ENCODE data around the gene INO80E. TPM values are rescaled to one million over a fixed set of nuclear protein-coding genes. Genes with fewer than 3 reads are reported as not detected.
A peak's percentile ranks its signal among the peaks of the same experiment; 100 is the strongest.

INO80E gene
- total RNA-seq, 1 donor from 2014 or later = 32.4 TPM

DNA sequence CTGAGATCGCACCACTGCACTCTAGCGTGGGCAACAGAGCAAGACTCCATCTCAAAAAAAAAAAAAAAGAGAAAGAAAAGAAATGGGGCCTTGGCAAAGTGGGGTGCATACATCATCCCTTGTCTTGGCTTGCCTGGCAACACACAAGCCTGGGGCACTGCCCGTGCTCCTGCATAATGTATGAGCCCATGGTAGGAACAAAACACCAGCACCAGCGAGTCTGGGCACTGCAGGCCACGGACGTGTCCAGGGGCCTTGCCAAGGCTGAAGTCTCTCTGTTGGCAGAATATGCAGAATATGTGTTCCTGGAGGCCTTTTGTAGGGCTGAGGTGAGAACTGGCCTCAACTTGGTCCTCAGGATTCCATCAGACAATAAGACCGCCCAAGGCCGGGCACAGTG lies 53.8 kb downstream of the INO80E start:
- no peak for ATAC-seq
- no peak for DNase-seq (ENCODE audit: missing footprints)
- intact Hi-C loops (cut with DNase I) = no loop called here

DNA sequence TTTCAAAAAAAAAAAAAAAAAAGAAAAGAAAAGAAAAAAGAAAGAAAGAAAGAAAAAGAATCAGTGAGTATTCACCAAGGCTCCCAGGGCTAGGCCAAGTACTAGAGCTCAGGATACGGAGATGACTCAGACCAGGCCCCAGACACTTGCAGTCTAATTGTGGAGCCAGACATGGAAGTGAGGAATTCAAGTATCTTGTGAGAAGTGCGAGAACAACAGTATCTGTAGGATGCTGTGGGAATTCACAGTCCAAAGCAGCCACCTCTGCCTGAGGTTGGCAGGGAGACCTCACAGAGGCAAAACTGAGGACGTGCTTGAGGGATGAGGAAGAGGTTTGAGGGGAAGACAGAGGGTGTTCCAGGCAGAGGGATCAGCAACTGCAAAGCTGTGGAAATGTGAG lies 55.5 kb downstream of the INO80E start:
- intact Hi-C loops (cut with DNase I) = no loop called here
- DNase-seq (ENCODE audit: missing footprints) (no peak), ATAC-seq (no peak)

DNA sequence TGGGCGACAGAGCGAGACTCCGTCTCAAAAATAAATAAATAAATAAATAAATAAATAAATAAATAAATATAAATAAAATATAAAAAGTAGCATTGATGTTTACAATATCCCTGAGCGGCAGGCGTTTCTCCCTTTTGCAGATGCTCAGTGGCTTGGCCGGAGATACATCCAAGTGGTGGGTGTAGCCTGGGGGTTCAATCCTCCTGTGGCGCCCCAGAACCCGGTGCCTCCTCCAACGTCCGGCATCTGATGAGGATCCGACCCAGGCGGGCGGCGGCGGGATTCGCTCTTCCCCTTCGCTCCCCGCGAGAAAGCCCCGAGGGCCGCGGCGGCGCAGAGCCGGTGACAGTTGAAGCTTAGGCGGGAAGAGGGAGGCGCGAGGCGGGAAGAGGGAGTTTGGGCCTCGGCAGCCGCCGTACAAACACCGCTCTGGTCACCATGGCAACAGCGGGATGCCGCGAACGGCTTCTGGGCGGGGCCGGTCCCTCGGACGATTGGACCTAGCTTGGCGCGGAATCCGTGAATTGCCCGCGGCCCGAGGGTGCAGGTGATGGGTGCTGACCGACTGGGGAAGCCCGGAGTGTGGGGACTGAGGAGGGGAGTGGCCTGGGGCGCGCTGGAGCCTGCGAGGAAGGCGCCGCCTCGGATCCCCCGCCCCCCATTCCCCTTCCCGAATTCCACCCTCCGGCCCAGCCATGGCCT lies 56.8 kb downstream of the INO80E start:
- DNase-seq (ENCODE audit: missing footprints) (peak; percentile 96), ATAC-seq (peak; percentile 95)
- intact Hi-C loops (cut with DNase I) = no loop called here

DNA sequence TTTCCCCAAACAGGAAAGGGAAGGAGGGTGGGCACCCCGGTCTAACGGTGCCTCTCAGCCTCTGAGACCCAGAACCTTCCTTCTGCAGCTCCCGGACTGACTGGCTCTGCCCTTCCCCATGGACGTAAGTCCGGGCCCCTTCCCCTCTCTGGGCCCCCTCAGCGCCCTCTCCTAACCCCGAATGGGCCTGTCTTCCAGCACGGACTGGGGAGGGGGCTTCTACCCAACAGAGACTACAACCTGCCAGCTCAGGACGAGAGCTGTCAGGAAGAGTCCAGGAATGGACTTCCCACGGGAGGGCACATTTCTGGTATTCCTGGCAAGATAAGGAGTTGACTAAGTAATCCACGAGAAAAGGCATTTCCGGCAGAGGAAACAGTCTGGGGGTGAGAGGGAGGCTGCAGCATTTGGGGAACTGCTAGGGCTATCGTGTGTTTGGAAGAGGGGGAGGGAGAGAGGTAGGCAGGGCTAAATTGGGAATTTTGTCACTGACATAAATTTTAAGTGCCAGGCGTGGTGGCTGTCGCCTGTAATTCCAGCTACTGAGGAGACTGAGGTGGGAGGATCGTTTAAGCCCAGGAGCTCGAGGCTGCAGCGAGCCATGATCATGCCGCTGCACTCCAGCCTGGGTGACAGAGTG lies 57.5 kb downstream of the INO80E start:
- intact Hi-C loops (cut with DNase I) = no loop called here
- DNase-seq (ENCODE audit: missing footprints) (no peak), ATAC-seq (peak; percentile 23)

DNA sequence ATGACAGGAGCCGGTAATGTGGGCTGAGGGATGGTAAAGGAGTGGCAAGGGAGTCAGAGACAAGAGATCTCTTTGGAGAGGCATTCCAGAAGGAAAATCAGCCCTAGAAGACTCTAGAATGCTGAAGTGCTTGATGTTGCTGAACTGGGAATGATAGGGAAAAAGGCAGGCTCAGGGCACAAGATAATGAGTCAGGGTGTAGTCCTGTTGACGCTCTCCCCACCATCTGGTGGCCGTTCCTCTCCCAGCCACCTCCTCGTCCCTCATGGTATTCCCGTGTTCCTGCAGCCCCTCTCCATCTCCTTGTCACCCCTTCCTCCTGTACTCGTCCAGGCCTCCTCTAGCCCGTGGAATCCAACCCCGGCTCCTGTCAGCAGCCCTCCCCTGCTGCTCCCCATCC lies 58.4 kb downstream of the INO80E start:
- intact Hi-C loops (cut with DNase I) = no loop called here
- DNase-seq (ENCODE audit: missing footprints) = no peak
- no peak for ATAC-seq

DNA sequence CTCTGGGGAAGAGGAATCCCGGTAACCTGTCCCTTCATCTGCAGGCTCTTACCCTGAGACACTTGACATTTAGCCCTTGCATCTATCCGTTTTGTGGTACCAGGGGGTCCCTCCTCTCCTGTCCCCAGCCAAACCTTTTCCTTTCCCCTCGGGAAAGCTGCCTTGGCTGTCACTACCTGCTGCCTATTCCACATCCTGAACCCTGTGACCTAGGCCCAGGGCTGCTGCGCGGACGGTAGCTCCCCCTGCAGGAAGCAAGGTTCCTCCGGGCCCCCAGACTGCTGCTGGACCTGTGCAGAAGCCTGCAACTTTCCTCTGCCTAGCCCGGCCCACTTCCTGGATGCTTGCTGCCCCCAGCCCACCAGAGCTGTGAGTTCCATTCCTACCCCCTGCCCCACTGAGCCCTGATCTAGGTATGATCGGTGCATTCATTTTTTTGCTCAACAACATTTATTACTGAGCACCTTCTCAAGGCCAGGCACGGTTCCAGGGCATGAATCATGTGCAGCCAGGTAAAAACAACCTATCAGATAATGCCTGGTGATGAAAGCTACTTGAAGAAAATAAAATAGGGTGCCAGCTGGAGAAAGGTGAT lies 59.0 kb downstream of the INO80E start:
- intact Hi-C loops (cut with DNase I) = no loop called here
- no peak for DNase-seq (ENCODE audit: missing footprints)

More for the DNA sequence above, 59.0 kb downstream of the INO80E start:
- ATAC-seq = no peak

Other genes with a start within 250 kb of the INO80E start
- not detected for gene ZG16, start 218.0 kb upstream of the INO80E start, total RNA-seq
- gene KIF22, start 205.5 kb upstream of the INO80E start, total RNA-seq = 53.3 TPM
- gene MAZ, start 189.7 kb upstream of the INO80E start, total RNA-seq = 92.0 TPM
- 3.2 TPM for gene PRRT2, start 184.0 kb upstream of the INO80E start, total RNA-seq
- gene PAGR1, start 180.1 kb upstream of the INO80E start, total RNA-seq = 15.6 TPM
- 51.5 TPM for gene MVP, start 175.8 kb upstream of the INO80E start, total RNA-seq
- 65.8 TPM for gene CDIPT, start 133.0 kb upstream of the INO80E start, total RNA-seq
- 0.43 TPM for gene SEZ6L2, start 96.7 kb upstream of the INO80E start, total RNA-seq
- gene ASPHD1, start 95.8 kb upstream of the INO80E start, total RNA-seq = 0.19 TPM
- 8.0 TPM for gene KCTD13, start 70.0 kb upstream of the INO80E start, total RNA-seq
- 74.4 TPM for gene TMEM219, start 34.2 kb upstream of the INO80E start, total RNA-seq
- 32.7 TPM for gene TAOK2, start 22.4 kb upstream of the INO80E start, total RNA-seq
- 20.2 TPM for gene HIRIP3, start 624 bp upstream of the INO80E start, total RNA-seq
- gene DOC2A, start 14.8 kb downstream of the INO80E start, total RNA-seq = 0.35 TPM
- not detected for gene C16orf92, start 27.0 kb downstream of the INO80E start, total RNA-seq
- gene TLCD3B, start 35.0 kb downstream of the INO80E start, total RNA-seq = not detected
- gene ALDOA, start 69.5 kb downstream of the INO80E start, total RNA-seq = 4,126 TPM
- gene PPP4C, start 79.8 kb downstream of the INO80E start, total RNA-seq = 37.8 TPM
- 0.51 TPM for gene TBX6, start 95.7 kb downstream of the INO80E start, total RNA-seq
- gene YPEL3, start 100.0 kb downstream of the INO80E start, total RNA-seq = 61.5 TPM
- gene GDPD3, start 117.3 kb downstream of the INO80E start, total RNA-seq = 2.2 TPM
- gene MAPK3, start 127.0 kb downstream of the INO80E start, total RNA-seq = 46.0 TPM
- gene CORO1A, start 187.4 kb downstream of the INO80E start, total RNA-seq = 15.8 TPM
- gene BOLA2B, start 197.4 kb downstream of the INO80E start, total RNA-seq = 49.7 TPM
- 7.4 TPM for gene SLX1A, start 197.6 kb downstream of the INO80E start, total RNA-seq
- 10.3 TPM for gene SULT1A3, start 203.0 kb downstream of the INO80E start, total RNA-seq

Data from Right ventricle myocardium inferior (tissue), 1 donor.